Eye (tissue), 1 donor: ENCODE data around the gene SH3BGR.
"Not testable (repeated sequence)": the region's sequence is repeated elsewhere in the genome, so short reads cannot be mapped to it uniquely, and the experiment has no call there.

ENCODE experiments used
- DNase-seq: peaks from one replicate; pipeline ENCODE4 v3.0.0-alpha.2; 2015

Gene SH3BGR

DNA sequence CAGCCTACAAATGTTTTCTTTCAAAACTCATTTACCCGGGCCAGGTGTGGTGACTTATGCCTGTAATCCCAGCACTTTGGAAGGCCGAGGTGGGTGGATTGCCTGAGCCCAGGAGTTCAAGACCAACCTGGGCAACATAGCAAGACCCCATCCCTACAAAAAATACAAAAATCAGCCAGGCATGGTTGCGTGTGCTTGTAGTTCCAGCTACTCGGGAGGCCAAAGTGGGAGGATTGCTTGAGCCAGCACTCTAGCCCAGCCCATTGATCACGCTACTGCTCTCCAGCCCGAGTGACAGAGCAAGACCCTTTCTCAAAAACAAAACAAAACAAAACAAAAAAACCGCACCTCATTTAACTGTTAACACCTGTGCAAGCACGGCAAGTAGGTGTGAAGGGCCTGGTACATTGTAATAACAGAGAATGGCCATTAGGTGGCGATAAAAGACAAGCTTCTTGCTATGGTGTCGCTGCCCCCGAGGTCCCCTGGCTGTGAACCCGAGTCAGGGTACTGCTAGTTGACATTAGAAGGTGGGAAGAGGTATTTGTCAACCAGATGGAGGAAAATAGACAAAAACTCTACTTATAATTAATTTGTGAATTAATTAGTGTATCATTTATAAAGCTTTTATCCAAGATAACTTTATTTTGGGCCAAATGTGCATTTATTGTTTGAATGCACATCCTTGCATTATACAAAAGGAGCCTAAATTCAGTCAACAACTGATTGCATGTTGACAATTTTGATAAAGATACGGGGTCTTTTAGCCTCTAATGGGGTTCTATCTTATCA, 66.5 kb downstream of the SH3BGR start:
- DNase-seq: peak; percentile 84

DNA sequence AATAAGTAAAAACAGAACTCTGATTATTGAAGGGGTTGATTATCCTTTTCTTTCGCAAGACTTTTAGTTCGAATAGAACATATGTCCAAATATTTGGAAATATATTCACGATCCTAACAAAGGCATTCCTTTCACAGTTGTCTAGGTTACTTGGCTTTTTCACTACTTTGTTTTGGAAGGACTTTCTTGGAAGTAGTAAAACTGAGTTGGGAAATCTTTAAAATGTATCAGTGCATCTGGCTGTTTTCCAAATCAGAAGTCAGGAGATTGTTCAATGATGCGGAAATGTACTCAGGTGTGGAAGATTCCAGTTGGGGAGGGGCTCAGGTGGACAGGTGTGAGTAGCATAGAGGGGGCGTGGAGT, 67.1 kb downstream of the SH3BGR start:
- DNase-seq: no peak

DNA sequence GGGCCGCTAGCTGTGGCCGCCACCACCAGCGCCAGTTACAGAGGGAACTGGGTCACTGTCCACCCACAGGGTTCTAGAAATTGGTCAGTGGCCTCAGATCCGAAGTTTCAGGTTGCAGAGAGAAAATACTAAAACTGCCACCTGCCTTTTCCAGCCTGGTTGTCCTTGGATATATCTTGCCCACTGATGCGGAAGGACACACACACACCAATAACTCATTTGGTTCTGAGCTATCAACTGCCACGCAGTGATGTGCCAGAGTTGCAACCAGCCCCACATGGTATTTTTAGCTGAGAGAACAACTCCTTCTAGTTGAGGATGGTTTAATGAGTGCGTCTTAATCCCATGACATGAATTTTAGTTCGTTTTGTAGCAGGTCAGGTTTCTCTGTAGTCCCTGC, 68.1 kb downstream of the SH3BGR start:
- peak; percentile 61 for DNase-seq

DNA sequence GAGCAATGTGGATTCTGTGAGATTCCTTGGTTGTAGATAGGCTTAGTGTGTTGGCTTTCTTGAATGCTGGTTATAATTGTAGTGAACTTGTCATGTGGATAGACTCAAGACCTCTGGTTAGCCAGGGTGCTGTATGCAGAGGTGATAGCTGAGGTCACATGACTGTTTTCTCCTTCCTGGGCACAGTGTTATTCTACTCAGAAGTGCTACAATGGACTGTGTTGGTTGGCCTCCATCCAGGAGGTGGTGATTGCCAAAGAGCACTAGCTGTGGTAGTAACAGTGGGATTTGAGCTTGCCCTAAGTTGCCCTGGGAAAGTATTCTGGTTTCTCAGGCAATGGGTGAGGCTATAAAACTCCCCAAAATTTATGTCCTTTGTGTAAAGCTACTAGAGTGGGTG, 71.6 kb downstream of the SH3BGR start:
- DNase-seq: no peak

DNA sequence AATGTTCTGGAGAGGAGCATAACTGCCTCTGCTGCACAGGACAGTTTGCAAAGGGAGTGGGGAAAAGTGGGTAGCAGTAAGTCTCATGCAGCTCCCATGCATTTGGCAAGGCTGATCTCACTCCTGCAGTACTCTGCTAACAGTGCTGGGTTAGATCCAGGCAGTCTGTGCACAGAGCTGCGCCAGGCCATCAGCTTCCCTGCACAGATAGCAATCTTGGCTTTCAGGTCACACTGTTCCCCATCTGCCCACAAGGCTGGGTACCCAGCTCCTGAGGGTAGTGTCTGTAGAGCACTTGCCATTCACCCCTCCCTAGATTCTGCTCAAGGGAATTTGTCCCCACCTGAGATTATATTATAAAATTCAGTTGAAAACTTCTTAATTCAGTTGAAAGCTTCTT, 72.1 kb downstream of the SH3BGR start:
- DNase-seq: no peak

DNA sequence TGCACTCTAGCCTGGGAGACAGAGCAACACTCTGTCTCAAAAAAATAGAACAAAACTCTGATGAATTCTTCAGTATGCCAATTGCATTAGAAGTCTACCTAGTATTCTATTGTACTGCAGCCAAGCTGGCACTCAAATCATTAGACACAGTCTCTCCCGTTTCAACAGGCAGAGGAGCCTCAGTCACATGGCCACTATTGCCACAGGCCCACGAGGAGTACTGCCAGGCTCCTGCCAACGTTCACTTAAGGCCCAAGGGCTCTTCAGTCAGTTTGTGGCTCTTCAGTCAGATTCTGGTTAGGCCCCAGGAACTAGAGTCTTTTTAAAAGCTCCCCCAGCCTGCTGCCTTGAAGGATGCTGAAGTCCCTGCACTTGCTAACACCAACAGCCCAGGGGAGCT, 73.4 kb downstream of the SH3BGR start:
- no peak for DNase-seq

DNA sequence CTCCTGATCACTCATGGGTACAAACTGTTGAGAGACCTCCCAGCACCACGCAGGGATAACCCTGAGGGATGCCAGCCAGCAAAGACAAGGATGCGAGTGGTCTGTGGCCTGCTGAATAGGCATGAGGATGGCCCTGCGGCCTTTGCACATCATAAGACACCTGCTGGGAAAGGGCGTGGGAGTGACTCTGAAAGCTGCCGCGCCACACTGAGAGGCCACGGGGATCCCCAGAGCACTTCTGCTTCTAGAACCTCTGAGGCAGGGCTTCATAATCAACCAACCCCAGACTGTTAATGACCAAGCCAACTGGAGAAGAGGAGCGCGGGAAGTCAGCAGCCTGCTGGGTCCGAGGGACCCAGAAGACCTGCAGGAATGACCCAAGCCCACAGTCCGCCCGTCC, 73.8 kb downstream of the SH3BGR start:
- DNase-seq: no peak

DNA sequence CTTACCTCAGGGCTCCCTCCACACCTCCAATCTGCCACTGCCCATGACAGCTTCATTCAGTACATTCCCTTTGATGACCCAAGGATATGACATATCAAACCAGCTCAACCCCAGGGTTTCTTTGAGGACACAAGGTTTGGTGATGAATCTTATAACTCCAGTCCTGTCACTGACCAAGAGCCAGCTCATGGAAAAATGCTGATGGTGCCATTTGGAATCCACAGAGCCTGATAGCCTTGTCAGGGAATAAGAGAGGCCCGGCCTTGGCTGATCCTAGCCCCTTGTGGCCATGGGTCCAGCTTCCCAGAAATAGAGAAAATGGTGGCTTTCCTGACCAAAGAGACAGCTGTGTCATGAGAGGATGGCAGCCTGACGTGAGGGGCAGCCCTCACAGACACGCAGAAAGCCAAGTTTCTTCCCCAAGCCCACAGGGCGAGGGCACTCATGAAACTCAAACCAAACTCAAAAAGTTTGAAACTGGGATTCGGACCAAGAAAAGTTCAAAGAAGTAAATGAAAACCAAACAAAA, 75.4 kb downstream of the SH3BGR start:
- DNase-seq: no peak

DNA sequence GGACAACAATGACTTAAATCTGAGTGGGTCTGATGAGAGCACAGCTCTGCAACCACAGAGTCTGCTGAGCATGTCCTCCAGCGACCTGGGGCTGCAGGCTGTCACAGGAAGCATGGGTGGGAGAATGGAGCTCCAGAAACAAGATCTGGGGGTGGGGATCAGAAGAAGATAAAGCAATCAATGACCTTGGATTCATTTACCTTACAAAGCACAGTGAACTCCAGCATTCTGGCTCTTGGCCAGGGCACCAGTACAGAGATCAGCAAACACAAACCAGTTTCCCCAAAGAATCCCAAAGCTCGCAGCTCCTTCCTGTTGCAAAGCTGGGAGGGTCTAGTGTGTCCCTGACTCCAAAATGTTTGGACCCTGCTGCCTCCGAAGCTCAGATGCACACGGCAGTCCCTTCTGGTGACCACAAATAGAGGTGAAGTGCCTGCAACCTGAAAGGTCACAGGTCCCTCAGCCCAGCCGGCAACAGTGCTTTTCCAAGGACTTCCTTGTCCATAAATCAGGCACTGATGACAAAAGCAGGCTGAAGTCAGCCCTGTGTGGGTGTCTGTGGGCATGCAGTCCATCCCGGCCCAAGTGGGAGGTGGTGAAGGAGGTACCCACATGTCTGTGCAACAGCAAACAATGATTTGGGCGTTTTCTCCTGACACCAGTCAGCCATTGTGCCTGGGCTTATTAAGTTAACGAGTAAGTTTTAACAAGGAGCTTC, 76.1 kb downstream of the SH3BGR start:
- peak; percentile 19 for DNase-seq

DNA sequence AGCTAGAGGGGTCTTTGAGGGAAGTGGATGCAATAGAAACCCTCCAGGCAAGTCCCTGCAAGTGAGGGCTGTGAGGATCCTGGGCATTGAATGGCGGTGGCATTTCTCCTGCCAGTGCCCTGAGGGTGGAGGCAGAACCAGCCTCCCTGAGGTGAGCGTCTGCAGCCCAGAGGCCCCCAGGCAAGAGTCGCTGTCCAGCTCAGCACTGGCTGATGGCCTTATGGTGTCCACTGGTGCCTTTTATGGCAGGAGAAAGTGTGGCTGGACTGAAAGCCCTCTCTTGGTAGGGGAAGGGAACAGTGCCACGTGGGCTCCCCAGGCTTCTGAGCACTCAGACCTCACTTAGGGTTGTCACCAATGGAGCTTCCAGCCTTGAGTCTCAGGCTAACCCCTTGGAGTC, 77.3 kb downstream of the SH3BGR start:
- no peak for DNase-seq

DNA sequence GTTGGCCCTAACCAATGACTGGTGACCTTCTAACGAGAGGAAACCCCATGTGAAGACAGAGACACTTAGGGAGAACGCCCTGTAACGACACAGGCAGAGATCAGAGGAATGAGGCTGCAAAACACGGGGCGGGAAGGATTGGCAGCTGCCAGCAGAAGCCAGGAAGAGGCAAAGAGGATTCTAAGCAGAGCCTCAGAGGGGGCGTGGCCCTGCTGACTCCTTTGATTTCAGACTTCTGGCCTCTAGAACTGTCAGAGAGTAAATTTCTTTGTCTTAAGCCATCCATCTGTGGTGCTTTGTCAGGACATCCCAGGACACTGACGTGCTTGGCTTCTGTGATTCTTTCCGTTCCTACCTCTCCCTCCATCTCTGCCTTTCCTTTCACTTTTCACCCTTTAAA, 79.3 kb downstream of the SH3BGR start:
- DNase-seq: peak; percentile 23

DNA sequence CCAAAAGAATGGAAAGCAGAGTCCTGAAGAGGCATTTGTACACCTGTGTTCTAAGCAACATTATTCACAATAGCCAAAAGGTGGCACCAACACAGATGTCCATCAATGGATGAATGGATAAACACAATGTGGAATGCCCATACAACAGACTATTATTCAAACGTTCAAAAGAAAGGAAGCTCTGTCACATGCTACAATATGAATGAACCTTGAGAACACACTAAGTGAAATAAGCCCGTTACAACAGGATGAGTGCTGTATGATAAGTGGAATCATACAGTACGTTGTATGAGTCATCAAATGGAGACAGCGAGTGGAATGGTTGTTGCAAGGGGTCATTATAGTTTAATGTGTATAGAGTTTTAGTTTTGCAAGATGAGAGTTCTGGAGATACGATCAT, 80.1 kb downstream of the SH3BGR start:
- no peak for DNase-seq

DNA sequence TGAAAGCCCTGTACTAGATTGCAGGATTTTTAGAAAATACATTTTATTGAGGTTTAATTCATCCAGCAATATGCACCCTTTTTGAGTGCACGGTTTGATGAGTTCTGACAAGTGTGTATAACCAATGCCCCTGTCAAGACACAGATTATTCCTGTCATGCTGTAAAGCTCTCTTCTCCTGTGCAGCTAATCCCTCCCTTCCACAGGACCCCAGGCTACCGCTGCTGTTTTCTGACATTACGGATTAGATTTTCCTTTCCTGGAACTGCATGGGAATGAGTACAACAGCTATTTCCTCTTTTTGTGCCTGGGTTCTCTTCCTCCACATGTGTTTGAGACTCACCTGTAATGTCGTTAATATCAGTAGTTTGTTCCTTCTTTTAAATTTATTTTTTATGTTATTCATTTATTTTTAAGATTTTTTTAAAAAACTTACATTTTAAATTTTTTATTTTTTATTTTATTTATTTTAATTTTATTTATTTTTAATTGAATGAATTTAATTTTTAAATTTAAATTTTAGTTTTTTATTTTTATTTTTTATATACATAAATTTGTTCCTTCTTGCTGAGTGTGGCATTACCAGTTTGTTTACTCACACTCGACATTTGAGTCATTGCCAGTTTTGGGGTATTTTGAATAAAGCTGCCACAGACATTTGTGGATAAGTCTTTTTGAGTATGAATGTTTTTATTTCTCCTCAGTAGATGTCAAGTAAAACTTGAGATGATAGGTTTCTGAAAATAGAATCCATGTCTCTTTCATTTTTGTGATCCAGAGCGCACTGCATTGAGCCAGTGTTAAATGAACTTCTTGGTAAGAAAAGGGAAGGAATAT, 82.0 kb downstream of the SH3BGR start:
- peak; percentile 49 for DNase-seq

DNA sequence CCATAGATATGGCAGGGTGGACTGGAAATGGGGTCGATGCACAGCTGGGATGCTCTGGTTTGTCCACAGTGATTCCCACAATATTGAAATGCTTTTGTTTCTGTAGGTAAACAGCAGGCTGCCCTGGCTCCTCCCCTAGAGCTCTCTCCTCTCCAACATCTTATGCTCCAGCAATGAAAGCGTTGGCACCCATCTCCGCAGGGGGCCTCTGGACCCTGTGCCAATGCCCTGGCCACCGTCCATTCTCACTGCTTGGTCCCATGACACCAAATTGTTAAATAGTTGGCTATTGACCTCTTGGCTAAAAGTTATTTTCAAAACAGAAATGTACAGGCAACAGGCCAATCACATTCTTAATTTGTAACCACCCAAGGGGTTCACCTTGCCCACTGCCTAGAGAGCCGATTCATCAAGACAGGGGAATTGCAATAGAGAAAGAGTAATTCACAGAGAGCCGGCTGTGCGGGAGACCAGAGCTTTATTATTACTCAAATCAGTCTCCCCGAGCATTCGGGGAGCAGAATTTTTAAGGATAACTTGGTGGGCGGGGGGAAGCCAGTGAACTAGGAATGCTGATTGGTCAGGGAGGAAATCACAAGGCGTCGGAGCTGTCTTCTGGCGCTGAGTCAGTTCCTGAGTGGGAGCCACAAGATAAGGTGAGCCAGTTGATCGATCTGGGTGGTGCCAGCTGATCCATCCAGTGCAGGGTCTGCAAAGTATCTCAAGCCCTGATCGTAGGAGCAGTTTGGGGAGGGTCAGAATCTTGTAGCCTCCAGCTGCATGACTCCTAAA, 84.1 kb downstream of the SH3BGR start:
- DNase-seq: no peak

DNA sequence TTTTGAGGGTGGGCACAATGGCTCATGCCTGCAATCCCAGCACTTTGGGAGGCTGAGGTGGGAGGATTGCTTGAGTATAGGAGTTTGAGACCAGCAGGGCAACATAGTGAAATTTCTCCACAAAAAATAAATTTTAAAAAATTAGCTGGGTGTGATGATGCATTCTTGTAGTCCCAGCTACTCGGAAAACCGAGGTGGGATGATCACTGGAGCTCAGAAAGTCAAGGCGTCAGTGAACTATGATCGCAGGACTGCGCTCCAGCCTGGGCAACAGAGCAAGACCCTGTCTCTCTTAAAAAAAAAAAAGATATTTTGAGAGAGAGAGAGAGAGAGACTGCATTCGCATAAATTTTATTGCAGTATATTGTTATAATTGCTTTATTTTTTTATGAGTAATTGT, 85.1 kb downstream of the SH3BGR start:
- DNase-seq: no peak

DNA sequence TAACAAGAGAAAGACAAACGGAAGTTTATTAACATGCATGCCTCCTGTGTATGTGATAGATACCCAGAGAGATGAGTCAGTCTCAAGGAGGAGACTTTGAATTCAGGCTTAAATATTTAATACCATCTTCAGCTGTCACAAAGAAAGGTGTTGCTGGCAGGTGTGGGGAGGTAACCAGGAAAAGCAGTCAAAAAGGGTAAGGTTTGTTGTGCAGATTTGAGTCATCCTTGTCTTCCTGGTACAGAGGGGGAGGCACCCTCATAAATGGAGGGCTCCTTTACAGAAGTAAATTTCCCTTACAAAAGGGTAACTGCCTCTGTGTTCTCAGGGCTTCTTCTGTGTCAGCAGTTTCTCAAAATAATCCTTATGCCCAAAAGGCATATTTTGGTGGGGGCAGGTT, 85.8 kb downstream of the SH3BGR start:
- no peak for DNase-seq

DNA sequence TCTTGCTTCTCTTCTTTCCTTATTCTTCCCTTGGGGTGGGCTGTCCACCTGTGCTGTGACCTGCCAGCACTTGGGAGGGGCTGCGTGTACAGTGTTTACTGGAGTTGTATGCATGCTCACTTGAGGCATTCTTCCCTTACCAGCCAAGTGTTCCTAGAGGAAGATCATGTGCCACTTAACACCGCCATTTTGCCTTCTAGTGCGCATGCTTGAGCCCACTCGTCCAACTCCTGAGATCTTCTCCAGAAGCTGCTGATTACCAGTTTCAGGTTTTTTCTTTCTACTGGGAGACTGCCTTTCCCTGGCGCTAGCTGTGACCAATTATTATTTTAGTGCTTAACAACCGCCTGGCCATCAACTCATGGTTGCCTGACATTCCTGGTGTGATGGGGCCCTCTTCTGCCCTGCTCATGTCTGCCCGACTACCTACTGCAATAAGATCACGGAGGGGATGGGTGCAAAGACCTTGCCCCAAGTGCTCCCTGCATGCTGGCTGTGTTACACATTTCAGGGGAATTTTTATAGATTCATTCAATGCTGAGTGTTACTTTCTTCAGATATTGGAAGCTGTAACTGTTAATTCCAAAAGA, 86.8 kb downstream of the SH3BGR start:
- DNase-seq: no peak

DNA sequence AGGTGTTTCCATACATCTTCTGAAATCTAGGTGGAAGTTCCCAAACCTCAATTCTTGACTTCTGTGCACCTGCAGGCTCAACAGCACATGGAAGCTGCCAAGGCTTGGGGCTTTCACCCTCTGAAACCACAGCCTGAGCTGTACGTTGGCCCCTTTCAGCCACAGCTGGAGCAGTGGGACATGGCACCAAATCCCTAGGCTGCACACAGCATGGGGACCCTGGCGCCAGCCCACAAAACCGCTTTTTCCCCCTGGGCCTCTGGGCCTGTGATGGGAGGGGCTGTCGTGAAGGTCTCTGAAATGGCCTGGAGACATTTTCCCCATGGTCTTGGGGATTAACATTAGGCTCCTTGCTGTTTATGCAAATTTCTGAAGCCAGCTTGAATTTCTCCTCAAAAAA, 88.6 kb downstream of the SH3BGR start:
- not testable (repeated sequence) for DNase-seq

DNA sequence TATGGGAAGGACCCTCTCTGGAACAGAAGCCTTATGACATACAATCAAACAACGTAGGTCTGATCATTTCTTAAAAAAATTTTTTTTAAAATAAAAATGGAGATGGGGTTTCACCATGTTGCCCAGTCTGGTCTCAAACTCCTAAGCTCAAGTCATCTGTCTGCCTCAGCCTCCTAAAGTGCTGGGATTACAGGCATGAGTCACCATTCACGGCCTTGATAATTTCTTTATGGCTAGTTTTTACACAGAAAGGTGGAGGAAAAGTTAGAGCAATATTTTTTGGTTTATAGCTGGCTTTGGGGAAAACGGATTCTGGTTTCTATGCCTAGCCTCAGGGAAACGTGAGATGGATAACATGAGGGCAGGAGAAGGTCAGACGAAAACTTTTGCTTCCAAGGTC, 91.0 kb downstream of the SH3BGR start:
- no peak for DNase-seq

DNA sequence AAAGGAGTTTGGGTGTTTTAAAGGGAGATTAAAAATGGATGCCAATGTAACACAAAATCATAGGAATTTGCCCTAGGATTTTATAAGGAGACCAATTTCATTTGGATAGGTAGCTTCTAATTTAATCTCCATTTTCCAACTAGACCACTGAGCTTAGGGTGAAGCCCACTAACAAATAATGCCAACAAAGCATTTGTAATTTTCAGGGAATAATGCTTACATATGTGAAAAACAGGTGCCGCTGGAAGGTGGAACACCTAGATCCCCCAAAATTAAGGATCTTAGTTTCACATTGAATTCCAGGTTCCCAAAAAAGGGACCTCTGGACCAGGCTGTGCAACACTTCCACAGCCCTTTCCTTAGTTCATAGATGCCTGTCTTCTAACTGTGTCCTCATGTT, 94.8 kb downstream of the SH3BGR start:
- no peak for DNase-seq

DNA sequence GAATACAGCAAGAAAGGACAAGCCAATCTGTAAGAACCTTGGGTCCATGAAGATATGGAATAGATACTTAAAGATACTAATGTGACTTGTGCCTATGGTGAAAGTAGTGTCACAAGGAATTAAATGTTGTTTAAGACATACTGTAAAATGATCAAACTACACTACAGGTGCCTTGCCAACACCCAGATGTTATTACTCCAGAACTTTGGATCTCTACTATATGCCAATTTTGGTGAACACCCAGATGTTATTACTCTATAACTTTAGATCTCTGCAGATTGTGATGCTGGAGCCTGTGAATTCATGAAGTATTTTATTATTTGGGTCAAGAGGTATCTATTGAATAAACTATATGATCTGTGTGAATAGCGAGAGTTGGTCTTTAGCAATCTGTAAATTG, 101.1 kb downstream of the SH3BGR start:
- DNase-seq: no peak

DNA sequence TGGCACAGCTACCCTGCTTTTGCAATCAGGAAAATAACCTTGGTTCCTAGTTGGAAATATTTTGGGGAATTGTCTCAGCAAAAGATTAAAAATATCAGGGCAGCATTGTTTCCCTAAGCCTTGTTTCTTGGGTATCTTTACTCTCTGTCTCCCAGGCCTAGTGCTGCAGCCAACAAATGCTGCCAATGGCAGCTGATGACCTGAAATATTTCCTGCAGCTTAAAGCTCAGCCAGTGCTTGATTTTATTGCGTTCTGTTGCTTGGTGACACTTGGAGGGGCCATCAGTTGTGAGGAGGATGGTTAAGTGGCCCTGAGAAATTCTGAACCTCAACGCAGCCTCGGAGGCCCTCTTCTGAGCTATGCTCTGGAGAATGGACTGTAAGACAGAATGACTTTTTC, 101.6 kb downstream of the SH3BGR start:
- DNase-seq: no peak
